Fibroblast of lung (primary cell): ENCODE measurements around the gene ADAMTS19. TPM values are rescaled to one million over a fixed set of nuclear protein-coding genes. Genes with fewer than 3 reads are reported as not detected.

Experiments
- DNase-seq, 2 donors: peaks; one replicate each; pipeline versions ENCODE4 v3.0.0 to v3.0.0-alpha.2; 2010; ENCODE audit warnings: low read depth in 2 of 2
- H2AFZ ChIP-seq: 2 replicates; pipeline ENCODE4 v1.5.1; 2012; ENCODE audit warnings: low read length, control low read depth, inconsistent platforms
- H3K27ac ChIP-seq: 2 replicates; pipeline ENCODE4 v1.5.1; 2011; ENCODE audit warnings: low read length, control low read depth; ENCODE audit not compliant: insufficient read depth
- H3K27me3 ChIP-seq: 2 replicates; pipeline ENCODE4 v1.5.1; 2011; ENCODE audit warnings: mild to moderate bottlenecking, low read length; ENCODE audit not compliant: control insufficient read depth, insufficient read depth
- H3K36me3 ChIP-seq: 2 replicates; pipeline ENCODE4 v1.5.1; 2011; ENCODE audit warnings: low read length; ENCODE audit not compliant: control insufficient read depth, insufficient read depth
- H3K4me1 ChIP-seq: 2 replicates; pipeline ENCODE4 v1.5.1; 2011; ENCODE audit warnings: low read length; ENCODE audit not compliant: control insufficient read depth, insufficient read depth; ENCODE audit errors: extremely low read depth
- H3K4me2 ChIP-seq: 2 replicates; pipeline ENCODE4 v1.5.1; 2011; ENCODE audit warnings: low read length, control low read depth; ENCODE audit not compliant: insufficient read depth; ENCODE audit errors: extremely low read depth
- H3K4me3 ChIP-seq, 4 experiments: fragments of 200-600 bp in 1 of 4; sonication (generic) in 1 of 4; replicated peaks in 1 of 4; 2 replicates each; pipeline ENCODE4 v1.5.1; 2011 to 2016; ENCODE audit warnings: low read length in 4 of 4, low read depth in 3 of 4, mild to moderate bottlenecking in 3 of 4, control low read depth in 2 of 4, inconsistent platforms in 1 of 4, mixed read lengths in 1 of 4; ENCODE audit not compliant: insufficient read depth in 1 of 4; ENCODE audit errors: control extremely low read depth in 1 of 4
- H3K79me2 ChIP-seq: 2 replicates; pipeline ENCODE4 v1.5.1; 2012; ENCODE audit warnings: mild to moderate bottlenecking, low read length, inconsistent platforms; ENCODE audit not compliant: control insufficient read depth, insufficient read depth
- H3K9ac ChIP-seq: 2 replicates; pipeline ENCODE4 v1.5.1; 2011; ENCODE audit warnings: mild to moderate bottlenecking, low read length, control low read depth; ENCODE audit not compliant: insufficient read depth
- H3K9me3 ChIP-seq: 2 replicates; pipeline ENCODE4 v1.5.1; 2012; ENCODE audit warnings: low read depth, low read length; ENCODE audit not compliant: control insufficient read depth, insufficient read depth
- H4K20me1 ChIP-seq: 2 replicates; pipeline ENCODE4 v1.5.1; 2011; ENCODE audit warnings: low read length; ENCODE audit not compliant: control insufficient read depth, insufficient read depth; ENCODE audit errors: extremely low read depth
- EZH2 ChIP-seq: IDR thresholded peaks from 2 replicates; pipeline ENCODE4 v1.5.1; 2012; ENCODE audit warnings: low read length, control low read depth, mild to moderate bottlenecking; ENCODE audit errors: missing control alignments
- polyA plus RNA-seq, 2 donors: library from polyadenylated mRNA; depleted of rRNA in 1 of 2; stranded (reverse) in 1 of 2; unstranded in 1 of 2; fragments of >200 nt; gene quantifications; 2 replicates each; pipeline ENCODE4 v1.2.1, GENCODE V29; 2011 to 2012; ENCODE audit warnings: missing spikeins in 1 of 2
- total RNA-seq: library from RNA; depleted of rRNA; stranded (reverse); fragments of >200 nt; gene quantifications from 2 replicates; pipeline ENCODE4 v1.2.1, GENCODE V29; 2014
- TF ChIP-seq, protein P1 (sequence below), 2 donors: IDR thresholded peaks in 1 of 2; conservative IDR thresholded peaks in 1 of 2; 1 replicate in 1 of 2; 2 replicates in 1 of 2; pipeline ENCODE4 v1.5.1; 2011 to 2012; ENCODE audit warnings: low read length in 2 of 2, control low read depth in 1 of 2, inconsistent platforms in 1 of 2, low read depth in 1 of 2, mild to moderate bottlenecking in 1 of 2

Gene ADAMTS19
- total and polyA plus RNA-seq, 2 donors (not counting 1 experiment from before 2014, with no cell fraction given): 0.09 to 0.33 TPM

DNA sequence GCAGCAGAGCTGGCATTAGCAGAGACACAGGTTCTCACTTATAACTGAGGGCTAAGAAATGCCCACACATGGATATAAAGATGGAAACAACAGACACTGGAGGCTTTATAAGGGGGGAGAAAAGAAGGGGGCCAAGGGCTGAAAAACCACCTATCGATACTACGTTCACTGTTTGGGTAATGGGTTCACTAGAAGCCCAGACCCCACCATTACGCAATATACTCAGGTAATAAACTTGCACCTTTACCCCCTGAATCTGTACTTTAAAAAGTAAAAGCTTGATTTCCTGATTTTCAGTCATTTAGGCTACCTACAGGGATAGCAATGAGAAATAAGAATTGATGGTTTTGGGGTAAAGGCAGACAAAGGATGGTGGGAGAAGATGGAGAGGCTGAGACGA lies 285.9 kb downstream of the ADAMTS19 start:
- no peaks in the 10 kb centered on the region for H3K27me3 ChIP-seq
- no peak overlapping the region for H3K27ac ChIP-seq
- no peak overlapping the region for H3K9ac ChIP-seq
- H3K4me1 ChIP-seq: no peaks in the 10 kb centered on the region
- no peak overlapping the region for H3K4me2 ChIP-seq
- no peaks in the 10 kb centered on the region for H3K79me2 ChIP-seq
- H2AFZ ChIP-seq: no peak overlapping the region
- H3K4me3 ChIP-seq: no peak overlapping the region
- no peaks in the 10 kb centered on the region for H3K9me3 ChIP-seq
- H3K36me3 ChIP-seq: no peaks in the 10 kb centered on the region
- TF ChIP-seq, protein P1, sequence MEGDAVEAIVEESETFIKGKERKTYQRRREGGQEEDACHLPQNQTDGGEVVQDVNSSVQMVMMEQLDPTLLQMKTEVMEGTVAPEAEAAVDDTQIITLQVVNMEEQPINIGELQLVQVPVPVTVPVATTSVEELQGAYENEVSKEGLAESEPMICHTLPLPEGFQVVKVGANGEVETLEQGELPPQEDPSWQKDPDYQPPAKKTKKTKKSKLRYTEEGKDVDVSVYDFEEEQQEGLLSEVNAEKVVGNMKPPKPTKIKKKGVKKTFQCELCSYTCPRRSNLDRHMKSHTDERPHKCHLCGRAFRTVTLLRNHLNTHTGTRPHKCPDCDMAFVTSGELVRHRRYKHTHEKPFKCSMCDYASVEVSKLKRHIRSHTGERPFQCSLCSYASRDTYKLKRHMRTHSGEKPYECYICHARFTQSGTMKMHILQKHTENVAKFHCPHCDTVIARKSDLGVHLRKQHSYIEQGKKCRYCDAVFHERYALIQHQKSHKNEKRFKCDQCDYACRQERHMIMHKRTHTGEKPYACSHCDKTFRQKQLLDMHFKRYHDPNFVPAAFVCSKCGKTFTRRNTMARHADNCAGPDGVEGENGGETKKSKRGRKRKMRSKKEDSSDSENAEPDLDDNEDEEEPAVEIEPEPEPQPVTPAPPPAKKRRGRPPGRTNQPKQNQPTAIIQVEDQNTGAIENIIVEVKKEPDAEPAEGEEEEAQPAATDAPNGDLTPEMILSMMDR (conservative IDR thresholded peaks at IDR 0.05 in 1 of 2, IDR thresholded peaks at IDR 0.05 in 1 of 2; ENCODE audit: low read depth in 1 of 2, low read length in 2 of 2): no peak
- TF ChIP-seq EZH2: no peak
- H4K20me1 ChIP-seq: no peaks in the 10 kb centered on the region
- no peak for DNase-seq

DNA sequence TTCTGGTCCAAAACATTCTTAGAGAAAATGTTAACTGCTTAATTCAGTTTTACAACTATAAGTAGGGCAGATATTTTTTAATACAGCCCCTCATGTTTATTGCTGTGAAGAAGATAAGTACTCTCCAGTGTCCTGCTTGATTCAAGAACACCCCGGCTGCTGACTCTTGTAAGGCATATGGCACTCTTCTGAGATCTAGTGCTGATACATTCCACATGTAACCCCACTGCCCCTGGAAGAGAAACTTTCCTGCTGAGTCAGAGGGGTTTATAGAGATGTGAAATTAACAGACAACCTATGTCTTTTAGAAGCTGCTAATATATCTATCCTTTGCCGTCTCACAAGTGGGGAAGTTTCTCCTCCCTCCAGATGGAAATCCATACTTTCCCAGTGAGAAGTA lies 286.8 kb downstream of the ADAMTS19 start:
- Histone ChIP-seq H3K4me1 (no peaks in the 10 kb centered on the region), H3K9me3 (no peaks in the 10 kb centered on the region), H4K20me1 (no peaks in the 10 kb centered on the region), H3K4me3 (no peak overlapping the region), H2AFZ (no peak overlapping the region), H3K9ac (no peak overlapping the region), H3K79me2 (no peaks in the 10 kb centered on the region), H3K27ac (no peak overlapping the region), H3K27me3 (no peaks in the 10 kb centered on the region), H3K36me3 (no peaks in the 10 kb centered on the region), H3K4me2 (no peak overlapping the region)
- no peak for TF ChIP-seq EZH2
- TF ChIP-seq, protein P1 (conservative IDR thresholded peaks at IDR 0.05 in 1 of 2, IDR thresholded peaks at IDR 0.05 in 1 of 2; ENCODE audit: low read depth in 1 of 2, low read length in 2 of 2): no peak
- peak in 1 of 2 donors; percentile 7 for DNase-seq

DNA sequence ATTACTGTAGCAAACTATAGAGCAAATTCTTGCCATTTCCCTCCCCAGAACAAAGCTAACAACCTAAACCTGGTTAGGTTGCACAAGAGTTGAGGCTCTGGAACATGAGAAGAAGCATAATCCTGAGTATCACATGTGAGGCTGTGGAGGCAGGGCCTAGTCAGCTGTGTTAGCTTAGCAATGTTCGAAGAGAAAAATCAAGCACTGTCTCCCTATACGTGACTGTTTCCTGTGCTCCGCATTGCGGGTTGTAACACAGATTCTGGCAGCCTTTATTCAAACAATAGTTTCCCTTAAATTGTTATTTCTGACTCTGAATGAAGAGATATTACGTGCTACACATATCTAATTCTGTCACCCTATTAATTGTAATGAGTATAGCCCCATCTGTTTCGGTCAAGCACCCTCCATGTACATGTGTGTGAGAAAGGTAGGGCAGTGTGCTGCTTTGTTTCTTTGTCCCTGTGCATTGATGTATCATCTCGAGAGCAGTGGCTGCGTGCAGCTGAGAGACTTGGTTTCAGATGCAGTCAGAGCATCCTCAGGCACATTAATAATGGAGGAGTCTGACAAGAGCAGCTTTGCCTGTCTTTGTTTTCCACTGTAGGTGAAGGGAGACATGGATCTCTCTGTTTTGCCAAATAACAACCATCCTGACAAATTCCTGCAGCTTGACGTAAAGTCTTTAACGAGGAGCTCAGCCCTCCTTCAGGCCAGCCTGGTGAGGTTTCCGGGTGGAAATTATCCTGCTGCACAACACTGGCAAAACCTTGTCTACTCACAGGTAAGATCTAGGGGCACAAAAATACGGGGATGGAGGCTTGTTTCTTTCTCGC lies 287.7 kb downstream of the ADAMTS19 start, which contains the start of gene MINAR2:
Gene MINAR2 (plus strand): TSS at position 523 of the 836 bp plus-strand sequence. CDS start 97 bp downstream, at position 620.
- Histone ChIP-seq H3K79me2 (no peaks in the 10 kb centered on the region), H3K27ac (no peak within 1 kb of the TSS), H3K27me3 (no peaks in the 10 kb centered on the region), H3K36me3 (no peaks in the 10 kb centered on the region), H4K20me1 (no peaks in the 10 kb centered on the region), H3K9ac (no peak within 1 kb of the TSS), H3K4me3 (no peak within 1 kb of the TSS), H3K4me2 (no peak within 1 kb of the TSS), H3K4me1 (no peaks in the 10 kb centered on the region), H3K9me3 (no peaks in the 10 kb centered on the region), H2AFZ (no peak within 1 kb of the TSS)
- TF ChIP-seq EZH2: no peak
- TF ChIP-seq, protein P1 (conservative IDR thresholded peaks at IDR 0.05 in 1 of 2, IDR thresholded peaks at IDR 0.05 in 1 of 2; ENCODE audit: low read depth in 1 of 2, low read length in 2 of 2): no peak
- DNase-seq: no peak
